HCT116 (cell line): ENCODE data around the gene ZIC4. TPM values are rescaled to one million over a fixed set of nuclear protein-coding genes. Genes with fewer than 3 reads are reported as not detected.

Experiments used
- ATAC-seq: fragments of 200-7000 bp; cut with Tn5 transposase; 2 replicates; pipeline ENCODE4 v1.9.1; 2020; ENCODE audit warnings: mild to moderate bottlenecking, moderate library complexity
- BruUV-seq: library from RNA; stranded (reverse); fragments of 400-500 nt; replicated peaks from 2 replicates; lab custom pipeline; 2021; lab: Mats Ljungman, UMichigan
- CTCF ChIA-PET: fragments of 300-600 bp; sonication (Branson Sonifier 250); formaldehyde crosslinking; loops from one replicate; lab custom pipeline; 2021; ENCODE audit warnings: antibody characterized with exemption; lab: Charles Lee
- POLR2A ChIA-PET: fragments of 300-600, 350-600 bp; sonication (Branson Sonifier 250); formaldehyde crosslinking; loops from one replicate; lab custom pipeline; 2021; ENCODE audit warnings: antibody characterized with exemption; lab: Charles Lee
- RAD21 ChIA-PET, 2 experiments: fragments of 300-600 bp; sonication (Branson Sonifier 250); formaldehyde crosslinking; loops; one replicate each; lab custom pipeline; 2023; ENCODE audit warnings: low total read pairs in 2 of 2; ENCODE audit not compliant: uncharacterized antibody in 2 of 2, unreplicated experiment in 2 of 2, low non-redundant PET in 1 of 2; lab: Charles Lee
- DNase-seq: peaks from one replicate; pipeline ENCODE4 v3.0.0-alpha.2; 2010; ENCODE audit warnings: low read depth, low spot score
- H2AFZ ChIP-seq: fragments of 200-600 bp; shearing (Covaris generic), sonication (generic); 2 replicates; pipeline ENCODE4 v1.6.1; 2017; ENCODE audit warnings: low read depth, mixed run types, mixed read lengths, antibody characterized with exemption, low read length; ENCODE audit not compliant: poor library complexity, severe bottlenecking
- H3K27ac ChIP-seq: 2 replicates; pipeline ENCODE4 v1.5.1; 2012; ENCODE audit warnings: low read depth, low read length
- H3K27me3 ChIP-seq: fragments of 200-600 bp; sonication (generic); 2 replicates; pipeline ENCODE4 v1.6.1; 2016; ENCODE audit warnings: mixed run types, low read length, mixed read lengths; ENCODE audit not compliant: insufficient read depth
- H3K36me3 ChIP-seq, 2 experiments: fragments of 200-500 bp in 1 of 2; fragments of 200-600 bp in 1 of 2; sonication (Bioruptor generic) in 1 of 2; sonication (generic) in 1 of 2; 2 replicates each; pipeline versions ENCODE4 v1.5.1 to v1.6.1; 2014 to 2016; ENCODE audit warnings: low read length in 2 of 2, inconsistent platforms in 1 of 2, mixed read lengths in 1 of 2, mixed run types in 1 of 2; ENCODE audit not compliant: insufficient read depth in 2 of 2, control insufficient read depth in 1 of 2
- H3K4me1 ChIP-seq, 2 experiments: fragments of 200-600 bp in 1 of 2; sonication (generic) in 1 of 2; 2 replicates each; pipeline versions ENCODE4 v1.5.1 to v1.6.1; 2012 to 2017; ENCODE audit warnings: low read length in 2 of 2, inconsistent platforms in 1 of 2, mild to moderate bottlenecking in 1 of 2, mixed read lengths in 1 of 2, mixed run types in 1 of 2, moderate library complexity in 1 of 2; ENCODE audit not compliant: insufficient read depth in 2 of 2, control insufficient read depth in 1 of 2
- H3K4me2 ChIP-seq: fragments of 200-600 bp; sonication (generic); 2 replicates; pipeline ENCODE4 v1.6.1; 2017; ENCODE audit warnings: mixed run types, low read length, mixed read lengths
- H3K4me3 ChIP-seq, 2 experiments: fragments of 200-600 bp in 1 of 2; sonication (generic) in 1 of 2; replicated peaks in 1 of 2; 2 replicates each; pipeline ENCODE4 v1.5.1; 2011 to 2016; ENCODE audit warnings: low read length in 2 of 2, control low read depth in 1 of 2, low read depth in 1 of 2, mild to moderate bottlenecking in 1 of 2, mixed read lengths in 1 of 2, mixed run types in 1 of 2
- H3K79me2 ChIP-seq: fragments of 200-600 bp; sonication (generic); 2 replicates; pipeline ENCODE4 v1.6.1; 2017; ENCODE audit warnings: mild to moderate bottlenecking, mixed run types, low read length, moderate library complexity, mixed read lengths; ENCODE audit not compliant: insufficient read depth
- H3K9ac ChIP-seq: fragments of 200-600 bp; sonication (generic); 2 replicates; pipeline ENCODE4 v1.6.1; 2016; ENCODE audit warnings: low read length, mixed read lengths
- H3K9me2 ChIP-seq: fragments of 200-600 bp; sonication (generic), shearing (Covaris generic); 2 replicates; pipeline ENCODE4 v1.6.1; 2017; ENCODE audit warnings: mixed run types, mild to moderate bottlenecking, moderate library complexity; ENCODE audit not compliant: insufficient read depth
- H3K9me3 ChIP-seq, 2 experiments: fragments of 200-500 bp in 1 of 2; fragments of 200-600 bp in 1 of 2; sonication (Bioruptor generic) in 1 of 2; sonication (generic) in 1 of 2; 2 replicates each; pipeline ENCODE4 v1.6.1; 2014 to 2017; ENCODE audit warnings: low read length in 2 of 2, mixed read lengths in 2 of 2, inconsistent platforms in 1 of 2, low read depth in 1 of 2, mild to moderate bottlenecking in 1 of 2, mixed run types in 1 of 2, moderate library complexity in 1 of 2; ENCODE audit not compliant: control insufficient read depth in 1 of 2, insufficient read depth in 1 of 2
- H4K20me1 ChIP-seq: fragments of 200-600 bp; sonication (generic), shearing (Covaris generic); 2 replicates; pipeline ENCODE4 v1.6.1; 2017; ENCODE audit warnings: mixed run types, mild to moderate bottlenecking, moderate library complexity; ENCODE audit not compliant: insufficient read depth
- CBX3 ChIP-seq: IDR thresholded peaks from 2 replicates; pipeline ENCODE4 v1.6.1; 2012; ENCODE audit warnings: low read depth
- CEBPB ChIP-seq: IDR thresholded peaks from 2 replicates; pipeline ENCODE4 v1.6.1; 2012; ENCODE audit warnings: low read depth
- EGR1 ChIP-seq: IDR thresholded peaks from 2 replicates; pipeline ENCODE4 v1.6.1; 2012; ENCODE audit warnings: low read depth
- ELF1 ChIP-seq: IDR thresholded peaks from 2 replicates; pipeline ENCODE4 v1.6.1; 2012; ENCODE audit warnings: low read depth, borderline replicate concordance
- EZH2phosphoT487 ChIP-seq: fragments of 200-600 bp; IDR thresholded peaks from 2 replicates; pipeline ENCODE4 v1.6.1; 2018; ENCODE audit warnings: antibody characterized with exemption, borderline replicate concordance
- RAD21 ChIP-seq: IDR thresholded peaks from 2 replicates; pipeline ENCODE4 v1.6.1; 2012; ENCODE audit warnings: low read depth, mild to moderate bottlenecking
- SIN3A ChIP-seq: IDR thresholded peaks from 2 replicates; pipeline ENCODE4 v1.6.1; 2012; ENCODE audit warnings: low read depth
- TCF7L2 ChIP-seq: IDR thresholded peaks from 2 replicates; pipeline ENCODE4 v1.7.0; 2011; ENCODE audit warnings: borderline replicate concordance, inconsistent platforms; ENCODE audit not compliant: insufficient read depth, insufficient read length; ENCODE audit errors: extremely low read depth
- YY1 ChIP-seq: IDR thresholded peaks from 2 replicates; pipeline ENCODE4 v1.6.1; 2011; ENCODE audit warnings: low read length, low read depth, moderate library complexity, mild to moderate bottlenecking; ENCODE audit not compliant: insufficient replicate concordance; ENCODE audit errors: extremely low read depth
- ZBTB33 ChIP-seq: IDR thresholded peaks from 2 replicates; pipeline ENCODE4 v1.6.1; 2011; ENCODE audit warnings: mild to moderate bottlenecking, low read length, moderate library complexity; ENCODE audit not compliant: insufficient replicate concordance; ENCODE audit errors: extremely low read depth
- ZNF274 ChIP-seq: fragments of 200-500 bp; sonication (Bioruptor generic); IDR thresholded peaks from 2 replicates; pipeline ENCODE4 v1.6.1; 2014; ENCODE audit warnings: mild to moderate bottlenecking, low read depth, low read length, inconsistent platforms
- intact Hi-C: fragments of 100-400 bp; cut with micrococcal nuclease; formaldehyde crosslinking; loops from 2 replicates; pipeline ENCODE4 v1.10.0; 2022
- total RNA-seq: library from RNA; stranded (reverse); gene quantifications from one replicate; pipeline ENCODE4 v1.2.1, GENCODE V29; 2021; ENCODE audit not compliant: unreplicated experiment

ZIC4 gene
- total RNA-seq, 1 experiment from 2014 or later: not detected

GRCh38 chr3:147370349-147370748 is 36.0 kb downstream of the ZIC4 start (continued):
- no peak for TF ChIP-seq TCF7L2
- TF ChIP-seq, all 23 proteins: peak for 0

- H3K4me2 ChIP-seq: no peak overlapping the region
- peaks cover 6% of the 10 kb centered on the region; the same call in 1 of the 2 replicates for H3K27me3 ChIP-seq
- no peaks in the 10 kb centered on the region for H3K4me1 ChIP-seq
- no peak for TF ChIP-seq EGR1
- no peak for TF ChIP-seq ZNF274
- TF ChIP-seq CBX3: no peak
- TF ChIP-seq EZH2phosphoT487: no peak
- no peak for TF ChIP-seq CEBPB
- no TSS peak for BruUV-seq
- H3K9me2 ChIP-seq: no peaks in the 10 kb centered on the region
- H3K36me3 ChIP-seq: no peaks in the 10 kb centered on the region
- no peaks in the 10 kb centered on the region for H3K79me2 ChIP-seq
- ATAC-seq: no peak
- CTCF ChIA-PET: no interaction called here
- DNase-seq: no peak
- no peak overlapping the region for H3K9ac ChIP-seq
- H3K9me3 ChIP-seq: no peaks in the 10 kb centered on the region
- H2AFZ ChIP-seq: no peak overlapping the region
- H3K4me3 ChIP-seq: no peak overlapping the region
- POLR2A ChIA-PET: no interaction called here
- RAD21 ChIA-PET: no interaction called here
- no peak overlapping the region for H3K27ac ChIP-seq
- no peaks in the 10 kb centered on the region for H4K20me1 ChIP-seq
- intact Hi-C loops: no loop called here
These were observed 36.7 kb downstream of the ZIC4 start for GRCh38 chr3:147369661-147370123.

- ChIA-PET RAD21 (no interaction called here), POLR2A (no interaction called here), CTCF (no interaction called here)
These were observed 37.1 kb downstream of the ZIC4 start for GRCh38 chr3:147369231-147369630.

More at GRCh38 chr3:147369231-147369630, 37.1 kb downstream of the ZIC4 start:
- Histone ChIP-seq H3K27me3 (peaks cover 6% of the 10 kb centered on the region; the same call in 1 of the 2 replicates), H3K4me1 (no peaks in the 10 kb centered on the region), H3K4me3 (no peak overlapping the region), H3K79me2 (no peaks in the 10 kb centered on the region), H3K9ac (no peak overlapping the region), H3K36me3 (no peaks in the 10 kb centered on the region), H3K4me2 (no peak overlapping the region), H3K9me3 (no peaks in the 10 kb centered on the region), H4K20me1 (no peaks in the 10 kb centered on the region), H2AFZ (no peak overlapping the region), H3K27ac (no peak overlapping the region), H3K9me2 (no peaks in the 10 kb centered on the region)
- DNase-seq: no peak
- no peak for ATAC-seq
- intact Hi-C loops: no loop called here
- no peak for TF ChIP-seq YY1
- no peak for TF ChIP-seq RAD21
- TF ChIP-seq ZBTB33: no peak
- TF ChIP-seq SIN3A: no peak
- TF ChIP-seq ELF1: no peak
- no TSS peak for BruUV-seq
